ENCODE data around the gene SLF1. TPM values are rescaled to one million over a fixed set of nuclear protein-coding genes. Genes with fewer than 3 reads are reported as not detected.

The SLF1 gene
- 2.6 and 5.1 TPM in 2 replicates for total RNA-seq

GRCh38 chr5:94618493-94619328, at the start of gene SLF1, which contains the start of gene KIAA0825:
SLF1 (plus strand) TSS chr5:94618669; CDS start chr5:94628811, 10,142 bp downstream.
KIAA0825 (minus strand) TSS chr5:94618604; CDS start chr5:94537126, 81,478 bp downstream.

Other genes with a start within 250 kb of the SLF1 start
- 5.9 and 9.4 TPM in 2 replicates for gene KIAA0825, start 65 bp upstream of the SLF1 start, total RNA-seq